AG04449 (cell line): ENCODE measurements around the gene VKORC1.

Experiments used
- CTCF ChIA-PET: fragments of 350-600 bp; formaldehyde crosslinking; extraction: SDS; loops from one replicate; lab custom pipeline; 2021; ENCODE audit warnings: antibody characterized with exemption; lab: Yijun Ruan, JAX
- POLR2A ChIA-PET: fragments of 400-600, 350-600 bp; formaldehyde crosslinking; extraction: SDS; loops from one replicate; lab custom pipeline; 2020; ENCODE audit warnings: antibody characterized with exemption, inconsistent platforms; lab: Yijun Ruan, JAX
- DNase-seq: peaks from one replicate; pipeline ENCODE4 v3.0.0-alpha.2; 2010; ENCODE audit warnings: low read depth, low spot score
- H3K4me3 ChIP-seq: 2 replicates; pipeline ENCODE4 v1.5.1; 2011; ENCODE audit warnings: low read depth, mild to moderate bottlenecking, control low read depth, low read length
- TF ChIP-seq, protein P1 (sequence below): IDR thresholded peaks from one replicate; pipeline ENCODE4 v1.5.1; 2011; ENCODE audit warnings: mild to moderate bottlenecking, moderate library complexity, low read length, control low read depth, inconsistent platforms; ENCODE audit not compliant: insufficient read depth; ENCODE audit errors: missing control alignments

VKORC1 gene

DNA sequence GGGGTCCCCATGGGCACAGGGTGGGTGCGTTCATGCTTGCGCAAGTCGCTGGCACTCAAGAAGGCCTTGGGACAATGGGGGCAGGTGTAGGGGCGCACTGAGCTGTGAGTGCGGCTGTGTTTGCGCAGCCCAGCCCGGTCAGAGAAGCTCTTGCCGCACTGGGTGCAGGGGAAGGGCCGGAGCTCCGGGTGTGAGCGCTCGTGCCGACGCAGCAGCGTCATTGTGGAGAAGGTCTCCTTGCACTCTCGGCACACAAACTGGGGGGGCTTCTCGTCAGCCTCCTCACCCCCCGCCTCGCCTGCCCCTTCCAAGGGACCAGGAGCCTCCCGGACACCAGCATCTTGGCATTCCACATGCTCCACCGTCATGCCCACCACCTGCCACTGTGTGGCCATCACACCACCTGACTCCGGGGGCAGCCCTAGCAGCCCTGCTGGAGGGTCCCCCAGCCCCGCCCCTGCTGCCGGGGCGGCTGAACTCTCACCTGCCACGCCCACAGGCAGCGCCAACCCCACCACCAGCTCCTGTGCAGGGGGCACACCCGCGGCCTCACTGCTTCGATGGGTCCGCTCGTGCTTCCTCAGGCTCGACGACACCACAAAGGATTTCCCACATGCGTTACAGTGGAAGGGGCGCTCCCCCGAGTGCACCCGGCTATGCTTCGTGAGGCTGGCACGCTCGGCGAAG lies 33.3 kb downstream of the VKORC1 start:
- no peak for DNase-seq
- no peak overlapping the region for H3K4me3 ChIP-seq
- CTCF ChIA-PET: interaction anchor here (0.9 to 1.6 kb wide), 2 partner anchors 10 to 31 kb away, joined by 3 read pairs; no protein-coding TSS in a partner anchor
- POLR2A ChIA-PET: interaction anchor here (0.7 kb wide), 1 partner anchor 13 kb away, joined by 4 read pairs; the partner anchor contains the start of genes ZNF646 and ZNF668
- TF ChIP-seq, protein P1, sequence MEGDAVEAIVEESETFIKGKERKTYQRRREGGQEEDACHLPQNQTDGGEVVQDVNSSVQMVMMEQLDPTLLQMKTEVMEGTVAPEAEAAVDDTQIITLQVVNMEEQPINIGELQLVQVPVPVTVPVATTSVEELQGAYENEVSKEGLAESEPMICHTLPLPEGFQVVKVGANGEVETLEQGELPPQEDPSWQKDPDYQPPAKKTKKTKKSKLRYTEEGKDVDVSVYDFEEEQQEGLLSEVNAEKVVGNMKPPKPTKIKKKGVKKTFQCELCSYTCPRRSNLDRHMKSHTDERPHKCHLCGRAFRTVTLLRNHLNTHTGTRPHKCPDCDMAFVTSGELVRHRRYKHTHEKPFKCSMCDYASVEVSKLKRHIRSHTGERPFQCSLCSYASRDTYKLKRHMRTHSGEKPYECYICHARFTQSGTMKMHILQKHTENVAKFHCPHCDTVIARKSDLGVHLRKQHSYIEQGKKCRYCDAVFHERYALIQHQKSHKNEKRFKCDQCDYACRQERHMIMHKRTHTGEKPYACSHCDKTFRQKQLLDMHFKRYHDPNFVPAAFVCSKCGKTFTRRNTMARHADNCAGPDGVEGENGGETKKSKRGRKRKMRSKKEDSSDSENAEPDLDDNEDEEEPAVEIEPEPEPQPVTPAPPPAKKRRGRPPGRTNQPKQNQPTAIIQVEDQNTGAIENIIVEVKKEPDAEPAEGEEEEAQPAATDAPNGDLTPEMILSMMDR: no peak

DNA sequence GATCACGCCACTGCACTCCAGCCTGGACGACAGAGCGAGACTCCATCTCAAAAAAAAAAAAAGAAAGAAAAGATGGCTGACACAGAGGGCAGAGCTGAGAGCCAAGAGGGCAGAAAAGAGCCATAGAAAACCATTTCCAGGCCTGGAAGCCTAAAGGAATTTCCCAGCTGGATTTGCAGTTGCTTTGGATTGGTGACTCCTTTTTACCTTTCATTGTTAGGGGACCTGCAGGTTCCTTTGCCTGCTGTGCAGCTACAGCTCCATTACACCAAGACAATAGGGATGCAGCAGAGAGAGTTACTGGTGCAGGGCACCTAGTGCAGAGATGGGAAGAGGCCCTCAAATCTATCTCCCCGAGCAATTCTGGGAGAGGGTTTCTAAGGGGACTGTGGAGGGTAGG lies 39.0 kb downstream of the VKORC1 start:
- TF ChIP-seq, protein P1: no peak
- ChIA-PET POLR2A (interaction anchor here (1.3 kb wide), 1 partner anchor 9 kb away, joined by 7 read pairs; no protein-coding TSS in a partner anchor), CTCF (interaction anchor here (1.0 kb wide), 1 partner anchor 71 kb away, joined by 3 read pairs; the partner anchor contains the start of gene HSD3B7)
- H3K4me3 ChIP-seq: no peak overlapping the region
- DNase-seq: no peak

DNA sequence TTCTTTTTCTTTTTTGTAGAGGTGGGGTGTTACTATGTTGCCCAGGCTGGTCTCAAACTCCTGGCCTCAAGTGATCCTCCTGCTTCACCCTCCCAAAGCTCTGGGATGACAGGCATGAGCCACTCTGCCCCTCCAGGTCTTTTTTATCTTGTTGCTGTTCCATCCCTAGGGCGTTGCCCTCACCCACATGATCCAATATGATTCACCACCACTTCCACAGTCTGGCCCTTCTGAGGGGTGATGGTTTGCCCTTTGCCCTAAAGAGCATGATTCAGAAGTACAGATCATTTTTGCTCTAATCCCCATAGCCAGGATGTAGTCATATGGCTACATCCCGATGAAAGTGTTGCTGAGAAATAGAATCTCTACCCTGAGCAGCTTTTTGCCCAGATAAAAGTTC lies 42.5 kb downstream of the VKORC1 start:
- POLR2A ChIA-PET: interaction anchor here (0.6 to 1.6 kb wide), 4 partner anchors 12 to 58 kb away, joined by 3 to 7 read pairs (median 4); no protein-coding TSS in a partner anchor
- TF ChIP-seq, protein P1: no peak
- no peak overlapping the region for H3K4me3 ChIP-seq
- CTCF ChIA-PET: interaction anchor here (1.4 kb wide), 1 partner anchor 9 kb away, joined by 3 read pairs; no protein-coding TSS in a partner anchor
- peak; percentile 52 for DNase-seq

DNA sequence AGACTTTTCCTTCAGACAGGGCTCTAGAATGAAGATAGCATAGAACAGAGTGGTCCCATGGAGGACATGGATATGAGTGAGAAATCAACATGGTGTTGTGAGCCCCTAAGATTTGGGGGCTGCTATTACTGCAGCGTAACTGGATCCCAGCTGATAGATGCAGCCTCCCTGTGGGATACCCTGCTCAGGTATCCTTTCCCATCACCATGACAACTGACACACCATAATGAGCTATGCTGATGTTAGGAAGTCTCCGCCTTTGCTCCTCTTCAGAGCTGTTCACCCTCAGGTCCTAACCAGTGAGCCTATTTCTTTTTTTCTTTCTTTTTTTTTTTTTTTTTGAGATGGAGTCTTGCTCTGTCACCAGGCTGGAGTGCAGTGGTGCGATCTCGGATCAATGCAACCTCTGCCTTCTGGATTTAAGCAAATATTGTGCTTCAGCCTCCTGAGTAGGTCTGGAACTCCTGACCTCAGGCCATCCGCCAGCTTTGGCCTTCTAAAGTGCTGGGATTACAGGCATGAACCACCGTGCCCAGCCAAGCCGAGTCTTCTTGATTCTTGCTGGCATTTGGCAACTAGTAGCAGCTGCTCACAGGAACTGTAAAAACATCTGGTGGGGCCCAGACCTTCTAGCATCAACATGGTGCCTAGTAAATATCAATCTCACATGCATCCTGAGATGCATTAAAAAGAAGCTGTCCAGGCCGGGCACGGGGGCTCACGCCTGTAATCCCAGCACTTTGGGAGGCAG lies 44.1 kb downstream of the VKORC1 start:
- TF ChIP-seq, protein P1: no peak
- ChIA-PET CTCF (interaction anchor here (0.7 to 1.4 kb wide), 4 partner anchors 8 to 66 kb away, joined by 3 to 5 read pairs (median 4); no protein-coding TSS in a partner anchor), POLR2A (interaction anchor here (0.8 to 2.0 kb wide), 4 partner anchors 10 to 76 kb away, joined by 3 to 5 read pairs (median 4); partner anchors contain the start of genes HSD3B7, ZNF646 and ZNF668)
- no peak overlapping the region for H3K4me3 ChIP-seq
- no peak for DNase-seq

DNA sequence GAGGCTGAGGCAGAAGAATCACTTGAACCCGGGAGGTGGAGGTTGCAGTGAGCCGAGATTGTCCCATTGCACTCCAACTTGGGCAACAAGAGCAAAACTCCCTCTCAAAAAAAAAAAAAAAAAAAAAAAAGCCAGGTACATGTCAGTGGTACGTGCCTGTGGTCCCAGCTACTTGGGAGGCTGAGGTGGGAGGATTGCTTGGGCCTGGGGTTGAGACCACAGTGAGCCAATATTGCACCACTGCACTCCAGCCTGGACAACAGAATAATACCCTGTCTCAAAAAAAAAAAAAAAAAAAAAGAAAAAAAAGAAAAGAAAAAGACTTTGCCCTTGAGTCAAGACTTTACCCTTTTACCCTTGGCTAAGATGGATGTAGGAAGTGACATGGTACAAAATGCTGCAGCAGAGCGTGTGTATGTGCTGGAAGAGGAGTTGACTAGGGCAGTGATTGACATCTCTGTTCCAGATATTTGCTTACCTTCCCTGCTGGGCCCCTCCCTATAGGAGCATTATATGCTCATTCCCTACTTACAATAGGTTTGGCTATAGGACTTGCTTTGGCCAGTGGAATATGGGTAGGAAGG lies 50.6 kb downstream of the VKORC1 start:
- no peak overlapping the region for H3K4me3 ChIP-seq
- CTCF ChIA-PET: interaction anchor here (0.7 kb wide), 1 partner anchor 71 kb away, joined by 4 read pairs; no protein-coding TSS in a partner anchor
- DNase-seq: no peak
- TF ChIP-seq, protein P1: no peak
- POLR2A ChIA-PET: no interaction called here
